AG20443 (cell line): Measurements from ENCODE around the gene TIGD2.

Experiments used
- DNase-seq: peaks from one replicate; pipeline ENCODE4 v3.0.0; 2012; ENCODE audit warnings: low spot score, mixed read lengths

TIGD2 gene

DNA sequence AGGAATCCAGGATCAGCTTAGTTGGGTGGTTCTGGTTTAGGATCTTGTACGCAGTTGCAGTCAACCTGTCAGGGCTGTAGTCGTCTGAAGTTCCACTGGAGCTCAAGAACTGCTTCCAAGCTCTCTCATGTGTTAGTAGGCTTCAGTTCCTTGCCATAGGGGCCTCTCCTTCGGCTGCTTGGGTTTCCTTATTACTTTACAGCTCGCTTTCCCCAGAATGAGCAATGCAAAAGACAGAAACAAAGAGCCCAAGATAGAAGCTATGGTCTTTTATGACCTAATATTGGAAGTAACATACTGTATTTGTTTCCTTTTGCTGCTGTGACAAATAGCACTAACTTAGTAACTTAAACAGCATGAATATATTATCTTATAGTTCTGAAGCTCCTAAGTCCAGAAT, 51.7 kb downstream of the TIGD2 start:
- no peak for DNase-seq

DNA sequence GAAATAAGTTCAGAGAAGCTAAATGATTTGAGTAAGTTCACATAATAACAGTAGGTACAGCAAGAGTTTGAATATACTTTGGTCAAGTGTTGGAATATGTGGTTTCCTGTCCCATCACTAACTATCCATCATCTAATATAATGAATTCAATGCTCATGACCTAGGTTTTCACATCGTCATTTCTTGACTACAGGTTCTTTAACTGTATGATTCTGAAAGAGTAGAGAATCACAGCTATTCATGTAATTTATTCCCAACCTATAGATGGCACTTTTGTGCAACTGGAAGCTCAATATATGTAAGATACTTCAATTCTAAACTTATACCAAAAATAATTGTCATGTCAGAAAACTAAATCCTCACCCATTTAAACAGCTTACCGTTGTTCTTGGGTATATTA, 53.1 kb downstream of the TIGD2 start:
- no peak for DNase-seq
